Colonic mucosa (tissue), 4 donors: ENCODE measurements around the gene EFCAB6. TPM values are rescaled to one million over a fixed set of nuclear protein-coding genes. Genes with fewer than 3 reads are reported as not detected.

ENCODE experiments used
- DNase-seq: peaks from one replicate; pipeline ENCODE4 v3.0.0-alpha.2; 2020
- H3K27ac ChIP-seq: fragments of 200-600 bp; one replicate; pipeline ENCODE4 v1.8.0; 2021
- H3K27me3 ChIP-seq: fragments of 200-600 bp; one replicate; pipeline ENCODE4 v1.8.0; 2021
- H3K36me3 ChIP-seq: fragments of 200-600 bp; one replicate; pipeline ENCODE4 v1.8.0; 2021
- H3K4me1 ChIP-seq: fragments of 200-600 bp; one replicate; pipeline ENCODE4 v1.8.0; 2021; ENCODE audit warnings: mild to moderate bottlenecking
- H3K4me3 ChIP-seq: fragments of 200-600 bp; one replicate; pipeline ENCODE4 v1.8.0; 2021
- H3K9ac ChIP-seq, 2 donors: one replicate each; pipeline ENCODE4 v1.7.0; 2013; ENCODE audit warnings: control low read depth in 2 of 2, low read depth in 2 of 2, low read length in 2 of 2
- H3K9me3 ChIP-seq: fragments of 200-600 bp; one replicate; pipeline ENCODE4 v1.8.0; 2021
- CTCF ChIP-seq: fragments of 200-600 bp; IDR thresholded peaks from one replicate; pipeline ENCODE4 v1.8.0; 2022; ENCODE audit warnings: antibody characterized with exemption, mild to moderate bottlenecking
- intact Hi-C: fragments of 100-400 bp; cut with DNase I; formaldehyde crosslinking; loops from one replicate; pipeline ENCODE4 v1.14.1; 2022
- total RNA-seq, 2 donors: library from RNA; stranded (reverse); fragmentation: NEBNext Ultra II Directional in 1 of 2; extraction: Animal tissue kit (Norgen Biotek cat#: 25700) in 1 of 2; gene quantifications; one replicate each; pipeline ENCODE4 v1.2.1, GENCODE V29; 2021
- donor health status: healthy.
- donor health status: DM: no; HTN: no; CAD: no.
- donor health status: DM: no; HTN: no; CAD: no.

The EFCAB6 gene
- total RNA-seq, 2 donors from 2014 or later, result 0.35 to 0.80 TPM

- no peak for DNase-seq
- H3K4me1 ChIP-seq, result no peaks in the 10 kb centered on the region
- intact Hi-C loops, result no loop called here
- no peak overlapping the region for H3K4me3 ChIP-seq
- H3K9me3 ChIP-seq, result no peaks in the 10 kb centered on the region
- no peak overlapping the region for H3K9ac ChIP-seq
- no peaks in the 10 kb centered on the region for H3K36me3 ChIP-seq
- H3K27ac ChIP-seq, result no peak overlapping the region
- TF ChIP-seq CTCF, result no peak
- H3K27me3 ChIP-seq, result no peaks in the 10 kb centered on the region
Observed at GRCh38 chr22:43743929-43744643, 68.0 kb downstream of the EFCAB6 start.

GRCh38 chr22:43743131-43743530 is 69.0 kb downstream of the EFCAB6 start:
- Histone ChIP-seq H3K9ac (no peak overlapping the region), H3K4me1 (no peaks in the 10 kb centered on the region), H3K4me3 (no peak overlapping the region), H3K27ac (no peak overlapping the region), H3K27me3 (no peaks in the 10 kb centered on the region), H3K36me3 (no peaks in the 10 kb centered on the region), H3K9me3 (no peaks in the 10 kb centered on the region)
- no peak for TF ChIP-seq CTCF
- intact Hi-C loops, result no loop called here
- no peak for DNase-seq

- DNase-seq, result no peak
- Histone ChIP-seq H3K9me3 (no peaks in the 10 kb centered on the region), H3K27me3 (no peaks in the 10 kb centered on the region), H3K4me1 (no peaks in the 10 kb centered on the region), H3K4me3 (no peak overlapping the region), H3K9ac (no peak overlapping the region), H3K36me3 (no peaks in the 10 kb centered on the region), H3K27ac (no peak overlapping the region)
- no peak for TF ChIP-seq CTCF
- intact Hi-C loops, result no loop called here
Observed at GRCh38 chr22:43742154-43742950, 69.8 kb downstream of the EFCAB6 start.

- TF ChIP-seq CTCF, result no peak
- H3K4me1 ChIP-seq, result no peaks in the 10 kb centered on the region
- H3K27ac ChIP-seq, result no peak overlapping the region
- intact Hi-C loops, result no loop called here
- no peak for DNase-seq
- no peaks in the 10 kb centered on the region for H3K36me3 ChIP-seq
- no peak overlapping the region for H3K9ac ChIP-seq
- H3K9me3 ChIP-seq, result no peaks in the 10 kb centered on the region
- no peak overlapping the region for H3K4me3 ChIP-seq
- H3K27me3 ChIP-seq, result no peaks in the 10 kb centered on the region
Observed at GRCh38 chr22:43740587-43741270, 71.4 kb downstream of the EFCAB6 start.

GRCh38 chr22:43739851-43740379 is 72.2 kb downstream of the EFCAB6 start:
- Histone ChIP-seq H3K27ac (no peak overlapping the region), H3K27me3 (no peaks in the 10 kb centered on the region), H3K9me3 (no peaks in the 10 kb centered on the region), H3K4me1 (no peaks in the 10 kb centered on the region), H3K4me3 (no peak overlapping the region), H3K36me3 (no peaks in the 10 kb centered on the region), H3K9ac (no peak overlapping the region)
- DNase-seq, result no peak
- TF ChIP-seq CTCF, result no peak
- intact Hi-C loops, result no loop called here
